H9 (cell line): ENCODE results near the gene IFNL2. TPM values are rescaled to one million over a fixed set of nuclear protein-coding genes. Genes with fewer than 3 reads are reported as not detected.

Experiments used
- DNase-seq: peaks from one replicate; pipeline ENCODE4 v3.0.0-alpha.2; 2017
- H2AFZ ChIP-seq: one replicate; pipeline ENCODE4 v1.6.1; 2013; ENCODE audit warnings: mild to moderate bottlenecking, low read length, control low read depth, moderate library complexity
- H2AK5ac ChIP-seq: 2 replicates; pipeline ENCODE4 v1.6.1; 2013; ENCODE audit warnings: low read length, control low read depth, mixed read lengths; ENCODE audit not compliant: insufficient read length
- H2BK120ac ChIP-seq: one replicate; pipeline ENCODE4 v1.6.1; 2013; ENCODE audit warnings: low read depth, mild to moderate bottlenecking, low read length, control low read depth, inconsistent platforms; ENCODE audit not compliant: poor library complexity, severe bottlenecking
- H2BK12ac ChIP-seq: 2 replicates; pipeline ENCODE4 v1.6.1; 2013; ENCODE audit warnings: low read length, control low read depth, mixed read lengths, low read depth; ENCODE audit not compliant: insufficient read length
- H2BK15ac ChIP-seq: 2 replicates; pipeline ENCODE4 v1.6.1; 2013; ENCODE audit warnings: low read depth, low read length, control low read depth
- H2BK20ac ChIP-seq: one replicate; pipeline ENCODE4 v1.6.1; 2013; ENCODE audit warnings: low read depth, mild to moderate bottlenecking, low read length, control low read depth, inconsistent platforms; ENCODE audit not compliant: poor library complexity, severe bottlenecking
- H2BK5ac ChIP-seq: 2 replicates; pipeline ENCODE4 v1.6.1; 2013; ENCODE audit warnings: low read length, control low read depth, mixed read lengths; ENCODE audit not compliant: insufficient read length
- H3K14ac ChIP-seq: 2 replicates; pipeline ENCODE4 v1.6.1; 2013; ENCODE audit warnings: low read length, control low read depth; ENCODE audit not compliant: insufficient read depth
- H3K18ac ChIP-seq: 2 replicates; pipeline ENCODE4 v1.6.1; 2013; ENCODE audit warnings: low read depth, mild to moderate bottlenecking, mixed read lengths, low read length, control low read depth; ENCODE audit not compliant: insufficient read length
- H3K23ac ChIP-seq: 2 replicates; pipeline ENCODE4 v1.6.1; 2013; ENCODE audit warnings: low read length, control low read depth, mixed read lengths, low read depth; ENCODE audit not compliant: insufficient read length
- H3K23me2 ChIP-seq: 2 replicates; pipeline ENCODE4 v1.6.1; 2013; ENCODE audit warnings: low read depth, mild to moderate bottlenecking, mixed read lengths, low read length, control low read depth; ENCODE audit not compliant: insufficient read length, poor library complexity, severe bottlenecking
- H3K27ac ChIP-seq: 2 replicates; pipeline ENCODE4 v1.5.1; 2013; ENCODE audit warnings: low read length, control low read depth, mixed read lengths, low read depth; ENCODE audit not compliant: insufficient read length
- H3K27me3 ChIP-seq: 2 replicates; pipeline ENCODE4 v1.6.1; 2013; ENCODE audit warnings: low read length, control low read depth, inconsistent platforms; ENCODE audit not compliant: insufficient read depth
- H3K4ac ChIP-seq: 2 replicates; pipeline ENCODE4 v1.6.1; 2013; ENCODE audit warnings: low read depth, mild to moderate bottlenecking, control low read depth, inconsistent platforms, low read length, moderate library complexity
- H3K4me1 ChIP-seq: 2 replicates; pipeline ENCODE4 v1.6.1; 2013; ENCODE audit warnings: low read length, control low read depth, inconsistent platforms; ENCODE audit not compliant: insufficient read depth
- H3K4me2 ChIP-seq: 2 replicates; pipeline ENCODE4 v1.6.1; 2013; ENCODE audit warnings: low read length, control low read depth, mixed read lengths; ENCODE audit not compliant: insufficient read length, insufficient read depth
- H3K56ac ChIP-seq: 2 replicates; pipeline ENCODE4 v1.6.1; 2013; ENCODE audit warnings: low read depth, mild to moderate bottlenecking, mixed read lengths, low read length, control low read depth; ENCODE audit not compliant: insufficient read length
- H3K79me1 ChIP-seq: 2 replicates; pipeline ENCODE4 v1.6.1; 2013; ENCODE audit warnings: low read depth, mild to moderate bottlenecking, moderate library complexity, low read length, control low read depth, inconsistent platforms; ENCODE audit not compliant: insufficient read depth, poor library complexity, severe bottlenecking
- H3K79me2 ChIP-seq: 2 replicates; pipeline ENCODE4 v1.6.1; 2013; ENCODE audit warnings: low read length, control low read depth, inconsistent platforms; ENCODE audit not compliant: insufficient read depth
- H3K9ac ChIP-seq: 2 replicates; pipeline ENCODE4 v1.6.1; 2013; ENCODE audit warnings: low read length, control low read depth, mixed read lengths; ENCODE audit not compliant: insufficient read length; ENCODE audit errors: extremely low read depth
- H3K9me3 ChIP-seq: one replicate; pipeline ENCODE4 v1.6.1; 2013; ENCODE audit warnings: low read depth, low read length, inconsistent platforms; ENCODE audit not compliant: control insufficient read depth
- H3T11ph ChIP-seq: one replicate; pipeline ENCODE4 v1.6.1; 2013; ENCODE audit warnings: mild to moderate bottlenecking, low read length, control low read depth, inconsistent platforms
- H4K20me1 ChIP-seq: one replicate; pipeline ENCODE4 v1.6.1; 2013; ENCODE audit not compliant: control insufficient read depth, insufficient read length, insufficient read depth
- H4K5ac ChIP-seq: 2 replicates; pipeline ENCODE4 v1.6.1; 2013; ENCODE audit warnings: low read depth, mild to moderate bottlenecking, mixed read lengths, low read length, control low read depth; ENCODE audit not compliant: insufficient read length
- H4K8ac ChIP-seq: replicated peaks from 2 replicates; pipeline ENCODE4 v1.6.1; 2013; ENCODE audit warnings: low read length, control low read depth, mixed read lengths, low read depth; ENCODE audit not compliant: insufficient read length
- H4K91ac ChIP-seq: 2 replicates; pipeline ENCODE4 v1.6.1; 2013; ENCODE audit warnings: low read depth, mild to moderate bottlenecking, moderate library complexity, mixed read lengths, low read length, control low read depth; ENCODE audit not compliant: insufficient read length
- H3K27ac Mint-ChIP-seq, 3 experiments: 2 replicates in 2 of 3; 3 replicates in 1 of 3; pipeline ENCODE4 v1.8.0; 2020 to 2021; ENCODE audit warnings: mixed read lengths in 3 of 3, mild to moderate bottlenecking in 1 of 3, moderate library complexity in 1 of 3
- H3K27me3 Mint-ChIP-seq: 2 replicates; pipeline ENCODE4 v1.8.0; 2021; ENCODE audit warnings: low read depth, mild to moderate bottlenecking, moderate library complexity, mixed read lengths
- H3K36me3 Mint-ChIP-seq, 3 experiments: 2 replicates in 2 of 3; 3 replicates in 1 of 3; pipeline ENCODE4 v1.8.0; 2020 to 2021; ENCODE audit warnings: low read depth in 3 of 3, mixed read lengths in 3 of 3; ENCODE audit not compliant: insufficient read depth in 1 of 3
- H3K4me1 Mint-ChIP-seq, 2 experiments: 2 replicates each; pipeline ENCODE4 v1.8.0; 2020; ENCODE audit warnings: mixed read lengths in 2 of 2
- H3K4me3 Mint-ChIP-seq, 2 experiments: 2 replicates in 1 of 2; 3 replicates in 1 of 2; pipeline ENCODE4 v1.8.0; 2020 to 2021; ENCODE audit warnings: mild to moderate bottlenecking in 2 of 2, mixed read lengths in 2 of 2, moderate library complexity in 1 of 2
- H3K9me3 Mint-ChIP-seq, 2 experiments: 2 replicates in 1 of 2; 3 replicates in 1 of 2; pipeline ENCODE4 v1.8.0; 2020; ENCODE audit warnings: mild to moderate bottlenecking in 2 of 2, mixed read lengths in 2 of 2, moderate library complexity in 1 of 2
- CTCF ChIP-seq: fragments of 200-600 bp; sonication (generic); conservative IDR thresholded peaks from 3 replicates; pipeline ENCODE4 v1.8.0; 2021; ENCODE audit warnings: antibody characterized with exemption, mild to moderate bottlenecking
- total RNA-seq: library from RNA; stranded (reverse); gene quantifications from 2 replicates; pipeline ENCODE4 v1.2.1, GENCODE V29; 2021

The IFNL2 gene
- total RNA-seq, 1 experiment from 2014 or later: not detected

GRCh38 chr19:39306075-39306474 lies 37.9 kb downstream of the IFNL2 start:
- Mint-ChIP-seq H3K27me3 (peaks cover 60% of the 10 kb centered on the region), H3K4me1 (peaks cover 25 to 59% of the 10 kb centered on the region in 2 experiments), H3K4me3 (peak overlapping the region in 1 of 2 experiments; percentile 19; a peak in 2 of 5 replicates), H3K9me3 (no peaks in the 10 kb centered on the region), H3K27ac (no peak overlapping the region), H3K36me3 (peaks cover 0 to 6% (median under 1%) of the 10 kb centered on the region in 3 experiments; a peak in 3 of 7 replicates)
- no peak overlapping the region for H2BK15ac ChIP-seq
- no peak overlapping the region for H3K9ac ChIP-seq
- no peak overlapping the region for H3K23ac ChIP-seq
- peaks cover under 1% of the 10 kb centered on the region; the same call in 1 of the 2 replicates for H3K4me1 ChIP-seq
- H3K79me2 ChIP-seq: no peaks in the 10 kb centered on the region
- no peak overlapping the region for H2BK20ac ChIP-seq
- no peak overlapping the region for H3K4me2 ChIP-seq
- H3K27me3 ChIP-seq: no peaks in the 10 kb centered on the region; the same call in 1 of the 2 replicates
- H3K14ac ChIP-seq: no peak overlapping the region
- TF ChIP-seq CTCF: no peak
- H3K23me2 ChIP-seq: peaks cover 16% of the 10 kb centered on the region
- H2BK12ac ChIP-seq: no peak overlapping the region
- no peak overlapping the region for H2BK5ac ChIP-seq
- no peak overlapping the region for H3K18ac ChIP-seq
- H3K9me3 ChIP-seq: no peaks in the 10 kb centered on the region
- no peak overlapping the region for H2AFZ ChIP-seq
- H3K56ac ChIP-seq: no peak overlapping the region
- H4K8ac ChIP-seq: no peak overlapping the region
- no peak for DNase-seq
- no peak overlapping the region for H2AK5ac ChIP-seq
- H3T11ph ChIP-seq: no peak overlapping the region
- H3K4ac ChIP-seq: no peak overlapping the region
- H4K91ac ChIP-seq: no peak overlapping the region
- H4K20me1 ChIP-seq: no peaks in the 10 kb centered on the region
- H2BK120ac ChIP-seq: no peak overlapping the region
- no peak overlapping the region for H3K27ac ChIP-seq
- no peaks in the 10 kb centered on the region for H3K79me1 ChIP-seq
- H4K5ac ChIP-seq: no peak overlapping the region
